GM06990 (cell line): ENCODE data around the gene DIP2B.

ENCODE experiments used
- DNase-seq: peaks from one replicate; pipeline ENCODE4 v3.0.0-alpha.2; 2011; ENCODE audit not compliant: insufficient read length; ENCODE audit errors: extremely low read depth
- H3K27me3 ChIP-seq: replicated peaks from 2 replicates; pipeline ENCODE4 v1.6.0; 2011; ENCODE audit warnings: low read length; ENCODE audit not compliant: control insufficient read depth, insufficient read depth
- H3K36me3 ChIP-seq: 2 replicates; pipeline ENCODE4 v1.5.1; 2011; ENCODE audit warnings: low read length; ENCODE audit not compliant: control insufficient read depth, insufficient read depth
- H3K4me3 ChIP-seq: replicated peaks from 2 replicates; pipeline ENCODE4 v1.5.1; 2011; ENCODE audit warnings: low read depth, mild to moderate bottlenecking, control low read depth, low read length
- CTCF ChIP-seq: IDR thresholded peaks from 2 replicates; pipeline ENCODE4 v1.5.1; 2011; ENCODE audit warnings: low read length, control low read depth, mild to moderate bottlenecking, inconsistent platforms; ENCODE audit not compliant: insufficient read depth, poor library complexity, severe bottlenecking

DIP2B gene

GRCh38 chr12:50563434-50563787 is 58.6 kb downstream of the DIP2B start:
- Histone ChIP-seq H3K27me3 (no peaks in the 10 kb centered on the region), H3K4me3 (no peak overlapping the region), H3K36me3 (no peaks in the 10 kb centered on the region)
- TF ChIP-seq CTCF = no peak
- no peak for DNase-seq

GRCh38 chr12:50564237-50564947 is 59.6 kb downstream of the DIP2B start:
- no peak for DNase-seq
- no peaks in the 10 kb centered on the region for H3K27me3 ChIP-seq
- H3K36me3 ChIP-seq = no peaks in the 10 kb centered on the region
- no peak overlapping the region for H3K4me3 ChIP-seq
- no peak for TF ChIP-seq CTCF

DNA sequence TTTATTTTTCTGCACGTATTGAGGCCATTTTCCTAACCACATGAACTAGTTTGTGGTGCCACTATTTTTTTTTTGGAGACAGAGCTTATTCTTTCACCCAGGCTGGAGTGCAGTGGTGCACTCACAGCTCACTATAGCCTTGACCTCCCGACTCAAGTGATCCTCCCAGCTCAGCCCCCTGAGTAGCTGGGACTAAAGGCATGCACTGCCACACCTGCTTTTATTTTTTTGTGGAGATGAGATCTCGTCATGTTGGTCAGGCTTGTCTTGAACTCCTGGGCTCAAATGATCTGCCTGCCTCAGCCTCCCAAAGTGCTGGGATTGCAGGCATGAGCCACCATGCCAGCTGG is 60.1 kb downstream of the DIP2B start:
- DNase-seq = no peak
- H3K36me3 ChIP-seq = no peaks in the 10 kb centered on the region
- no peaks in the 10 kb centered on the region for H3K27me3 ChIP-seq
- TF ChIP-seq CTCF = no peak
- H3K4me3 ChIP-seq = no peak overlapping the region

DNA sequence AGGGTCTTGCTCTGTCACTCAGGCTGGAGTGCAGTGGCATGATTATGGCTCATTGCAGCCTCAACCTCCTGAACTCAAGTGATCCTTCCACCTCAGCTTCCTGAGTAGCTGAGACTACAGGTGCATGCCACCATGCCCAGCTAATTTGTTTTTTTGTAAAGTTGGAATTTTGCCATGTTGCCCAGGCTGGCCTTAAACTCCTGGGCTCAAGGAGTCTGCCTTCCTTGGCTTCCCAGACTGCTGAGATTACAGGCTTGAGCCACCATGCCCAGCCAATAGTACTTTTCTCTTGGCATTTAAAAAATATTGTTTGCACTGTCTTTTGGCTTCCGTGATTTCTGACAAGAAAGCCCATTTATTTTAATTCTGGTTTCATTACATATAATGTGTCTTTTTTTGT is 61.3 kb downstream of the DIP2B start:
- no peak for TF ChIP-seq CTCF
- Histone ChIP-seq H3K4me3 (no peak overlapping the region), H3K27me3 (no peaks in the 10 kb centered on the region), H3K36me3 (no peaks in the 10 kb centered on the region)
- no peak for DNase-seq

DNA sequence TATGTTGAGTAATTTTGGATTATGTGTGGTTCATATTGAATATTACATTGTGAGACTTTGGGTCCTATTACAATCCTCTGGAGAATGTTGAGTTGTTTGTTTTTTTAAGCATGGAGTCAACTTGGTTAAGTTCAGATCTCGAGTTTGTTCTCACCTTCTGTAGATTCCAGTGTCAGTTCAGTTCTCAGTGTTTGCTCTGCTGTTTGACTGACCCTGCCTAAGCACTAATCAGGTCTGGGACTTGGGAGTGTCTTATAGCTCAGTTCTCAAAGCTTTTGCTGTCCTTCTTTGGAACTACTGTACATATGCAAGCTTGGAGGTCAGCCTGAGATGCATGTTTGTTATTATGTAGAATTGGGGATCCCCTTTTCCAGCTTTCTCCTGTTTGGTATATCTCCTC is 63.1 kb downstream of the DIP2B start:
- no peak for TF ChIP-seq CTCF
- DNase-seq = no peak

More for the DNA sequence above, 63.1 kb downstream of the DIP2B start:
- Histone ChIP-seq H3K27me3 (no peaks in the 10 kb centered on the region), H3K4me3 (no peak overlapping the region), H3K36me3 (no peaks in the 10 kb centered on the region)
